Right lobe of liver (tissue), 4 donors: ENCODE data around the gene ETNPPL.

Experiments used
- CTCF ChIP-seq, 4 donors: fragments of 200-600 bp in 3 of 4; fragments of 450-650 bp in 1 of 4; IDR thresholded peaks; one replicate each; pipeline versions ENCODE4 v1.5.1 to v1.8.0; 2016 to 2022; ENCODE audit warnings: antibody characterized with exemption in 4 of 4, mild to moderate bottlenecking in 2 of 4
- POLR2A ChIP-seq: fragments of 450-650 bp; IDR thresholded peaks from one replicate; pipeline ENCODE4 v1.6.1; 2017; ENCODE audit warnings: antibody characterized with exemption, mild to moderate bottlenecking
- donor health status: DM: no; HTN: no; CAD: no.
- donor health status: DM: no; HTN: no; CAD: no.
- donor health status: DM: no; HTN: yes; CAD: no.

- TF ChIP-seq CTCF (IDR thresholded peaks at IDR 0.05): no peak
- no peak for TF ChIP-seq POLR2A
Measured at GRCh38 chr4:108703370-108703769, 59.5 kb downstream of the ETNPPL start.
